OCI-LY1 (cell line): ENCODE measurements around the gene PXDC1.

ENCODE experiments used
- H2AFZ ChIP-seq: fragments of 200-600 bp; sonication (generic), shearing (Covaris generic); 2 replicates; pipeline ENCODE4 v1.6.0; 2014; ENCODE audit warnings: antibody characterized with exemption, mild to moderate bottlenecking, low read length
- H3F3A ChIP-seq: fragments of 200-600 bp; sonication (generic), shearing (Covaris generic); 2 replicates; pipeline ENCODE4 v1.6.0; 2014; ENCODE audit warnings: mild to moderate bottlenecking, antibody characterized with exemption, low read length, moderate library complexity; ENCODE audit not compliant: insufficient read depth
- H3K27ac ChIP-seq: fragments of 200-600 bp; sonication (generic); 2 replicates; pipeline ENCODE4 v1.5.1; 2014; ENCODE audit warnings: low read length, mixed run types, mild to moderate bottlenecking, low read depth; ENCODE audit not compliant: poor library complexity, severe bottlenecking
- H3K27me3 ChIP-seq: fragments of 200-600 bp; sonication (generic); 2 replicates; pipeline ENCODE4 v1.6.0; 2014; ENCODE audit warnings: antibody characterized with exemption, mild to moderate bottlenecking, low read length, moderate library complexity; ENCODE audit not compliant: insufficient read depth
- H3K36me3 ChIP-seq: fragments of 200-600 bp; sonication (generic); 2 replicates; pipeline ENCODE4 v1.6.1; 2014; ENCODE audit warnings: mild to moderate bottlenecking, antibody characterized with exemption, low read length, moderate library complexity, mixed read lengths; ENCODE audit not compliant: insufficient read depth
- H3K4me1 ChIP-seq: fragments of 200-600 bp; sonication (generic); 2 replicates; pipeline ENCODE4 v1.5.1; 2014; ENCODE audit warnings: mild to moderate bottlenecking, low read length, moderate library complexity; ENCODE audit not compliant: insufficient read depth, severe bottlenecking
- H3K4me2 ChIP-seq: fragments of 200-600 bp; sonication (generic), shearing (Covaris generic); 2 replicates; pipeline ENCODE4 v1.6.1; 2014; ENCODE audit warnings: low read length
- H3K4me3 ChIP-seq: fragments of 200-600 bp; sonication (generic); 2 replicates; pipeline ENCODE4 v1.5.1; 2014; ENCODE audit warnings: low read length, low read depth, mild to moderate bottlenecking, mixed read lengths; ENCODE audit not compliant: poor library complexity, severe bottlenecking
- H3K79me2 ChIP-seq: fragments of 200-600 bp; shearing (Covaris generic); 2 replicates; pipeline ENCODE4 v1.6.1; 2016; ENCODE audit warnings: mixed run types, low read length, mixed read lengths; ENCODE audit not compliant: insufficient read depth
- H3K9ac ChIP-seq: fragments of 200-600 bp; sonication (generic), shearing (Covaris generic); 2 replicates; pipeline ENCODE4 v1.6.1; 2014; ENCODE audit warnings: mild to moderate bottlenecking, low read length, mixed read lengths
- H3K9me2 ChIP-seq: fragments of 200-600 bp; sonication (generic), shearing (Covaris generic); 2 replicates; pipeline ENCODE4 v1.6.1; 2014; ENCODE audit warnings: low read depth, mild to moderate bottlenecking, low read length, mixed read lengths
- H3K9me3 ChIP-seq: fragments of 200-600 bp; shearing (Covaris generic); 2 replicates; pipeline ENCODE4 v1.6.1; 2014; ENCODE audit warnings: low read length, mixed read lengths
- H4K20me1 ChIP-seq: fragments of 200-600 bp; sonication (generic), shearing (Covaris generic); 2 replicates; pipeline ENCODE4 v1.6.0; 2016; ENCODE audit warnings: mild to moderate bottlenecking, low read length; ENCODE audit not compliant: insufficient read depth
- EZH2 ChIP-seq: fragments of 200-600 bp; sonication (generic), shearing (Covaris generic); IDR thresholded peaks from 2 replicates; pipeline ENCODE4 v1.8.0; 2017; ENCODE audit warnings: borderline replicate concordance, mixed run types, mild to moderate bottlenecking, antibody characterized with exemption, low read length, moderate library complexity, mixed read lengths
- TF ChIP-seq, protein P1 (sequence below): fragments of 200-600 bp; sonication (generic), shearing (Covaris generic); IDR thresholded peaks from 2 replicates; pipeline ENCODE4 v1.5.1; 2017; ENCODE audit warnings: mild to moderate bottlenecking, antibody characterized with exemption, low read length, moderate library complexity, mixed read lengths

The PXDC1 gene

GRCh38 chr6:3727593-3728108 lies 23.9 kb downstream of the PXDC1 start:
- Histone ChIP-seq H3K36me3 (no peaks in the 10 kb centered on the region), H3F3A (no peaks in the 10 kb centered on the region), H3K4me1 (no peaks in the 10 kb centered on the region)

DNA sequence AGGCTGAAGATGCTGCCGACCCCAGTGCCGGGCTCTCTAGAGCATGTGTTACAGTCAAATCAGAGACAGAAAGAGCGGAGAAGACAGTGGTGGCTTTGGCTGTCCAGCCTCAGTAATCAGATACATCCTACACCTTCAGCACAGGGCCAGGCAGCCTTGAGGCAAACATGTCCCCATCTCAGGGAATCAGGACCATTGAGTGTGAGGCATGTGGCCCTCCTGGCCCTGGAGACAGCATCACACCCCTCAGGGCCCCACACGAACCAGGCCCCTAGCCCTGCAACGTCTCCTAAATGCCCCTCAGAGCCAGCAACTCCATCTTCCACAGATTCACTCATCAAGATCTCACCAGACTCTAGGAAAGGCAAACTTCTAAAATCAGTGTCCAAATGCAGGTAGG lies 24.5 kb downstream of the PXDC1 start:
- Histone ChIP-seq H3K36me3 (no peaks in the 10 kb centered on the region), H3K27ac (no peak overlapping the region), H4K20me1 (no peaks in the 10 kb centered on the region)

More at GRCh38 chr6:3727593-3728108, 23.9 kb downstream of the PXDC1 start:
- H3K4me2 ChIP-seq: no peak overlapping the region
- TF ChIP-seq, protein P1, sequence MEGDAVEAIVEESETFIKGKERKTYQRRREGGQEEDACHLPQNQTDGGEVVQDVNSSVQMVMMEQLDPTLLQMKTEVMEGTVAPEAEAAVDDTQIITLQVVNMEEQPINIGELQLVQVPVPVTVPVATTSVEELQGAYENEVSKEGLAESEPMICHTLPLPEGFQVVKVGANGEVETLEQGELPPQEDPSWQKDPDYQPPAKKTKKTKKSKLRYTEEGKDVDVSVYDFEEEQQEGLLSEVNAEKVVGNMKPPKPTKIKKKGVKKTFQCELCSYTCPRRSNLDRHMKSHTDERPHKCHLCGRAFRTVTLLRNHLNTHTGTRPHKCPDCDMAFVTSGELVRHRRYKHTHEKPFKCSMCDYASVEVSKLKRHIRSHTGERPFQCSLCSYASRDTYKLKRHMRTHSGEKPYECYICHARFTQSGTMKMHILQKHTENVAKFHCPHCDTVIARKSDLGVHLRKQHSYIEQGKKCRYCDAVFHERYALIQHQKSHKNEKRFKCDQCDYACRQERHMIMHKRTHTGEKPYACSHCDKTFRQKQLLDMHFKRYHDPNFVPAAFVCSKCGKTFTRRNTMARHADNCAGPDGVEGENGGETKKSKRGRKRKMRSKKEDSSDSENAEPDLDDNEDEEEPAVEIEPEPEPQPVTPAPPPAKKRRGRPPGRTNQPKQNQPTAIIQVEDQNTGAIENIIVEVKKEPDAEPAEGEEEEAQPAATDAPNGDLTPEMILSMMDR: no peak
- TF ChIP-seq EZH2: no peak
- no peaks in the 10 kb centered on the region for H3K27me3 ChIP-seq
- no peaks in the 10 kb centered on the region for H3K79me2 ChIP-seq
- H3K9me3 ChIP-seq: no peaks in the 10 kb centered on the region
- H3K9ac ChIP-seq: no peak overlapping the region
- no peaks in the 10 kb centered on the region for H3K9me2 ChIP-seq
- H4K20me1 ChIP-seq: no peaks in the 10 kb centered on the region
- H3K4me3 ChIP-seq: no peak overlapping the region
- H3K27ac ChIP-seq: no peak overlapping the region
- no peak overlapping the region for H2AFZ ChIP-seq

GRCh38 chr6:3726421-3726820 lies 25.1 kb downstream of the PXDC1 start:
- Histone ChIP-seq H3K36me3 (no peaks in the 10 kb centered on the region), H3K4me3 (no peak overlapping the region), H3K27ac (no peak overlapping the region), H3K4me2 (no peak overlapping the region), H3K9me3 (no peaks in the 10 kb centered on the region), H3K9me2 (no peaks in the 10 kb centered on the region), H3K9ac (no peak overlapping the region), H2AFZ (no peak overlapping the region), H3K79me2 (no peaks in the 10 kb centered on the region), H4K20me1 (no peaks in the 10 kb centered on the region), H3K4me1 (no peaks in the 10 kb centered on the region), H3K27me3 (no peaks in the 10 kb centered on the region), H3F3A (no peaks in the 10 kb centered on the region)
- TF ChIP-seq, protein P1: no peak
- no peak for TF ChIP-seq EZH2

More for the DNA sequence above, 24.5 kb downstream of the PXDC1 start:
- H3K9ac ChIP-seq: no peak overlapping the region
- no peak overlapping the region for H3K4me2 ChIP-seq
- H3K9me3 ChIP-seq: no peaks in the 10 kb centered on the region
- H3K4me1 ChIP-seq: no peaks in the 10 kb centered on the region
- no peaks in the 10 kb centered on the region for H3K27me3 ChIP-seq
- H3K79me2 ChIP-seq: no peaks in the 10 kb centered on the region
- no peaks in the 10 kb centered on the region for H3F3A ChIP-seq
- TF ChIP-seq EZH2: no peak
- TF ChIP-seq, protein P1: no peak
- H3K9me2 ChIP-seq: no peaks in the 10 kb centered on the region
- no peak overlapping the region for H2AFZ ChIP-seq
- no peak overlapping the region for H3K4me3 ChIP-seq
